ENCODE results near the gene VEPH1. TPM values are rescaled to one million over a fixed set of nuclear protein-coding genes. Genes with fewer than 3 reads are reported as not detected.

Gene VEPH1
- total RNA-seq, 2 donors from 2014 or later, result 0.42 to 0.56 TPM

DNA sequence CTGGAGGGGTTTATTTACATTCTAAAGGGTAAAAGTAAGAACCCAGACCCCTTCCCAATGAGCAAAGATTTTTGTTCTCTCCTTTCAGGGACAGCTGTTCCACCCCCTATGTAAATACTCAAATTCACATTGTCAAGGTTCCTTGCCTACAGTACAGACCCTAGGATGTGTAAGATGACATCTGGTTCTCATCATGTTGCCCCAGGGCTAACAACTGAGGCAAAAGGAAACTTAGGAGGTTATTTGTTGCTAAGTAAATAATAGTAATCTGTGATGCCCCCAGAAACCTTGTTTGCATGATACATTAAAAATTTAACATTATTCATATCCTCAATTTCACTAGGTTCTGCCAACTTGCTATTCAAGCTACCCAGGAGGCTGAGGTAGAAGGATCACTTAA lies 208.3 kb downstream of the VEPH1 start:
- intact Hi-C loops (cut with DNase I), result no loop called here
- no peak for DNase-seq
- no peak for ATAC-seq

DNA sequence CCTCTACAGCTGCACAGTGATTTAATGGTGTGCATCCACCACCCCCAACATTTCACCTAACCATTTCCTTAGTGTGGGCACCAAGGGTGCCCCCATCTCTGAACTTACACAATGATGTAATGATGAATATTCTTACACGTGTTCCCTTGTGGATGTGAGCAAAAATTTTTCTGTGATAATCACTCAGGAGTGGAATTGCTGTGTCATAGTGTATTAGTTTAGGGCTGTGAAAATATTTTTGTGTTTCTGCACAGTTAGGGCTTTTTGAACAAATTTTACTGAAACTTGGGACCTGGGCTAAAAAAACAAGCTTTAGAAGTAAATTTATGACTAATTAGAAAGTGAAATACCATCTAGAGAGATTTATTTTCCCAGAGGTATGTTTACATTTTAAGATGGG lies 208.7 kb downstream of the VEPH1 start:
- intact Hi-C loops (cut with DNase I), result no loop called here
- ATAC-seq, result no peak
- DNase-seq, result no peak

DNA sequence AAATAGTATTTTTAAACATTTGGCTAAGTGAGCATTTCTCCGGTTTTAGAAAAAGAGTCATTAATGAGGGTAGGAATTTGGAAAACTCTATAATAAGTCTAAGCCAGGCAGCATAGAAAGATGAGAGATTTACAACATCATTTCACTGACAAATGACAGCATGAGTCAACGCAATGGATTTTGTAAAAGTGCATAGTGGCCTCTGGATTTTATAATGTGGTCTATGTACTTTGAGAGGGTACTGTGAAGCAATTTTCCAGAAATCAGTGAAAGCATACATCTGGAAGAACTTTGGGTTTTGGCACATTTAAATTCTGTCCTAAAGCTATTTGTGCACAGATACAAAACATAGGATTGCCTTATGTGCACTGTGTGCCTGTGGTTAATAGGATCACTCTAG lies 212.4 kb downstream of the VEPH1 start:
- intact Hi-C loops (cut with DNase I), result no loop called here
- DNase-seq (no peak), ATAC-seq (no peak)

DNA sequence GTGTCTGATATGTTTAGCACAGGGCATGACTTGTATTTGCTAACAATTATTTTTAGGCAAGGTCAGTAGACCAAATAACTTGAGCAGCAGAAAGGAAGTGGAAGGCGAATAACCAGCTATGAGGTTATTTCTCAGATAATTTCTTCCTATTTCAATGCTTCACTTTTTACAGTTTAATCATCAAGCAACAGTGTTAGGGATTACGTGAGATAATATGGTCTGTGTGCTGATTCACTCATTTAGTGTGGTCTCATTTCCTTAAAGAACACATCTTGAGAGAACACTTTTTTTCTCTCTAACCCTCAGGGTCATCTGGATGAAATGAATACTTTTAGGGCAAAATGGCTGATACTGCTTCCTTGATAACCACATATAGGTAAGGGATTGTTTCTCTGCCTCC lies 217.2 kb downstream of the VEPH1 start:
- no peak for ATAC-seq
- no peak for DNase-seq
- intact Hi-C loops (cut with DNase I), result no loop called here

DNA sequence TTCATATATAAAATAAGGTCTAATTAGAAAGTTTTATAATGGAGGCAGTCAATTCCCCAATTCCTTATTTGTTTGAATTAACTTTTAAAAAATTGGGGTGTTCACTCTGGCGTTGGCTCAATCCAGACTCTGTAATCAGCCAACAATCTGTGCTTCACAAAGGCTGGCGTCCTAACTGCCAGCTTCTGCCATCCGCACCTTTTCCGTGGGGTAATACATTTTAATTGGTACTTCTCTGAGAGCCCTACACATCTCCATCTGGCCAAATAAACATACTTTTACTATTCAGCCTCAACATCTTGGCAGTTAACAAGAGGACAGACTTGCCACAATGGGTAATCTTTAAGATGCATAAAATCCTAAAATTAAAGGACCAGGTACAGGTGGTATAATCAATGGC lies 218.1 kb downstream of the VEPH1 start:
- ATAC-seq (no peak), DNase-seq (no peak)
- intact Hi-C loops (cut with DNase I), result no loop called here

DNA sequence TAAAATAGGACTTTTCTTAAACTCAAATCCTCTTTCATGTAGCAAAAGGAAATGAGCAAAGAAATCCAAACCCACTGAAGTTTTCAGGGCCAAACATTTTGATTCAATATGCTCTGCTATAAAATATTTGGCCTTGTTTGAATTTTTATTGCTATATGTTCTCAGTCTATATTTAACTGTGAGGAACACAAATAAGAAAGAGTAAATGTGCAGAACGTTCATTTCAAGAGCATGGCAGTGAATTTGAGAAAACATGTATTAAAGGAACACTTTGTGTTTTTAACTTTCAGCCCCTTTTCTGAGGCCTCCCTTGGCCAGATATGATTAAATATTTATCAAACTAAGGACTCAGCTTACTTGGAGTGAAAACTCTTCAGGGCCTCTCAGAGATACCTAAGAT lies 218.5 kb downstream of the VEPH1 start:
- intact Hi-C loops (cut with DNase I), result no loop called here

DNA sequence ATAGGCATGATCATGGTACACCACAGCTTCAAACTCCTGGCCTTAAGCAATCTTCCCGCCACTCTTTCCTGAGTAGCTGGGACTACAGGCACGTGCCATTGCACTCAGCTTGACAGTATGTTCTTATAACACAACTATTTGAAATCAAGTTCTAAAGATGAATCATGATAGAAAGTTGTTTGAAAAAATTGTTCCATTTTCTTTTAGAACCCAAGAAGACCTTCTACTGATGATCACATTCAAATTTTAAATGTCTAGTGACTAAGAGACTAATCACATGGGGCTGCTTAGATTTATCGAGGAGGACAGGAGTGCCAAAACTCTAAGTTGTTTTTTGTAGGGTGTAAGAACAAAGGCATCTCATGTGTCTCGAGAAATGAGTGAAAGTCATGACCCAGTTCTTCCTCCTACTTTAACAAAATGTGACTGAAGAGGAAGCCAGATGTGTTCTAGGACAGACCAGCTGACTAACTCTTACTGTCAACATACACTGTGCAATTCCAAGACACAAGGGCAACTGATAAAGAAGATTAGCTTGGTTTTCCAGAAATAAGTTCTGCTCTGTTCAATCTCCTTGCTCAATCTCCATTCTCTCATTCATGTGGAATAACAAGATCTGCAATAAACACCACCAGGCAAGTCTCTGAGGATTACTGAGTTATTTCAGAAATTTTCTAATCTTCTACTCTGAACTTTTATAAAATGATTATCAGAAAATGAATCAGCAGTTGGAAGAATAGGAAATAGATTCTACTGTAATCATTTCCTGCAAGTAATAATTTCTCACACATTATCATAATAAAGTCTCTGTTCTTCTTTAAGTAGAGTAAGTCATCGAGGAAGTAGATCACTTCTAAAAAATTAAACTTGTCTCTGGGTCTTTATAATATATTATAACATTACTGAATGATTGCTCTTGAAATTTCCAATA lies 220.7 kb downstream of the VEPH1 start:
- DNase-seq (peak; percentile 38), ATAC-seq (peak; percentile 34 to 96)
- intact Hi-C loops (cut with DNase I), result no loop called here

More for the DNA sequence above, 218.5 kb downstream of the VEPH1 start:
- DNase-seq, result no peak
- no peak for ATAC-seq

DNA sequence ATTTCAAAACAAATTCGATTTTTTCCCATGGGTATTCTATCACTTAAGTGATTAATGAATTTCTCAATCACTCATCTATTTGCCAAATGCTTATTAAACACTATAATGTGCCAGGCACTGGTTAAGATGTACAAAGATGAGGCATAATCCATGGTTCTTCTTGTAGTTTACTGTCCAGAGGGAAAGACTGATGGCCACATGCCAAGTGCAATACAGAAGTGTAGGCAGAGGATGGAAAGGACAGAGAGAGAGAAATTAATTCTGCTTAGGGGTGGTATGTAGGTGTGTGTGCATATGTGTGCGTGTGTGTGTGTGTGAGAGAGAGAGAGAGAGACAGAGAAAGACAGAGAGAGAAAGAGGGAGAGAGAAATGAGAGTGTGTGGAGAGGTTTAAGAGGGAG lies 222.4 kb downstream of the VEPH1 start:
- no peak for DNase-seq
- intact Hi-C loops (cut with DNase I), result no loop called here

DNA sequence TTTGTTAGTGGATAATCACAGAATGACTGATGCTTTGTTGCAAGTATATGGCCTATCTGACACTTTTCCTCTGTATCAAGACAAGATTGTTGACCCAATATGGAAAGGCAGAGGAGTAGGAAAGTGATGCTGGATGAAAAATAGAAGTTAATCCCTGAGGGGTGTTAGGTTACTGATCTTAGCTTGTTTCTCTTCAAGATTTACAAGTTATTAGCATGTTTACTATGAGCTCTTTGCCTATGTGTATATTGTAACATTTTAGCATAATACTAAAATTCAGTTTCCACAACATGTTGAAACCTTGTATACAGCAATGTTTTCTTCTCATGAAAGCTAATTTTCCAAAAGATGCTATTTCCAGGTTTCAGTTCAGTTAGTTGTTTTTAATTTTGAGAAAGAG lies 222.9 kb downstream of the VEPH1 start:
- DNase-seq, result no peak
- no peak for ATAC-seq
- intact Hi-C loops (cut with DNase I), result no loop called here

More for the DNA sequence above, 222.4 kb downstream of the VEPH1 start:
- ATAC-seq, result no peak

DNA sequence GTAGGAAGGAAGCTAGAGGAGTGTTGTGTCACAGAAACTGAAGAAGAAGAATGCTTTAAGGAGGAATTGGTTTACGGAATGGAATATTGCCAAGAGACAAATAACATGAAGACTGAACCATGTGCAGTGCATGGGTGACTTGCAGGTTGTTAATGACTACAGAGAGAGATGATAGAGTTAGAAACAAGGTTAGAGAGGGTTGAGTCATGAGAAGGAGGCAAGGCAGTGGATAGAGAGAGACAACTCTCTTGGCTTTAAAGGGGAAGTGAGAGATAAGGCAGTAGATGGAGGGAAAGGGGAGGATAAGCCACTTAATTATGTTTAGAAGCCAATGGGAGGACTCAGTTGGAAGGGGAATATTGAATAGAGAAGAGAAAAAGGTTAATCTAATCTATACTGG lies 224.0 kb downstream of the VEPH1 start:
- no peak for ATAC-seq
- no peak for DNase-seq
- intact Hi-C loops (cut with DNase I), result no loop called here

DNA sequence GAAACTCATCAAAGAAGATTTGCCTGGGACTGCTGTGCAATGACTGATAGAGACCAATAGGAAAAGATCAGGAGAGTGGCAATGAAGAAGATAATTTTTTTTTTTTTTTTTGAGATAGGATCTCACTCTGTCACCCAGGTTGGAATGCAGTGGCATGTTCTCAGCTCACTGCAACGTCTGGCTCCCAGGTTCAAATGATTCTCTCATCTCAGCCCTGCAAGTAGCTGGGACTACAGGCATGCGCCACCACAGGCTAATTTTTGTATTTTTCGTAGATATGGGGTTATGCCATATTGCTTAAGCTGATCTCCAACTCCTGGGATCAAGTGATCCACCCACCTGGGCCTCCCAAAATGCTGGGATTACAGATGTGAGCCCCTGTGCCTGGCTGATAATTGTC lies 226.4 kb downstream of the VEPH1 start:
- no peak for ATAC-seq

DNA sequence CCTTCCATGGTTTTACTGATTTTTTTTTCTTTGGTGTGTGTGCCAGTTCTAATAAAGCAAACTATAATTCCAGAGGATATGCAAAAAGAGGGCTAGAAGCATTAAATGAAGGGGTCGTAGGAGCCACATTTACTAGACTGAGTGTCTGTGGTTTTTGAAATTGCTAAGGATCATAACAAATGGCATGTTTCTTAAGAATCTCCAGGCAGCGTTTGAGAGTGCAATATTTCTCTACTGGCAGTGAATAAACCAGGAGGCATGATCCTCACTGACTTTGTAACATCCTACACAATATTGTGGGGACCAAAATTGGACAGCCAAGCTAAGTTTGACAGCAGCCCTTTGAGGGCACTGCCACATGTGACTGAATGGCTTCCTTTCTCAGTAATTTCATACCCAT lies 227.4 kb downstream of the VEPH1 start:
- no peak for ATAC-seq
- DNase-seq, result no peak
- intact Hi-C loops (cut with DNase I), result no loop called here

More for the DNA sequence above, 226.4 kb downstream of the VEPH1 start:
- intact Hi-C loops (cut with DNase I), result no loop called here
- no peak for DNase-seq

DNA sequence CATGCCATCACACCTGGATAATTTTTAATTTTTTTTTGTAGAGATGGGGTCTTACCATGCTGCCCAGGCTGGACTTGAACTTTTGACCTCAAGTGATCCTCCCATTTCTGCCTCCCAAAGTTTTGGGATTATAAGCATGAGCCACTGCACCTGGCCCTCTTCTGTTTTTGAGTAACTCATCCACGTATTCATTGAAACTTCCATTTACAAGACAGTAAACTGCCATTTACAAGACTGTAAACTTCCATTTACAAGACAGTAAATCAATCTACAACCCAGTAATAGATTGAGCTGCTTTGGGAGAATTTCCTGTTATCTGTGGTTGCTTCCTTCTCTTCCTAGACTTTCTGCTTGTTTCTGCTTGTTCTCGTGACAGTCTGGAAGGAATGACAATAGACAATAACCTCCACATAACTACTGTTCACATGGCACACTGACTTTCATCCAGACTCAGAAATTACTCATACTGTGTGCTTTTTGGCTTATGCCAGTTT lies 228.5 kb downstream of the VEPH1 start:
- intact Hi-C loops (cut with DNase I), result no loop called here
- DNase-seq (no peak), ATAC-seq (no peak)

DNA sequence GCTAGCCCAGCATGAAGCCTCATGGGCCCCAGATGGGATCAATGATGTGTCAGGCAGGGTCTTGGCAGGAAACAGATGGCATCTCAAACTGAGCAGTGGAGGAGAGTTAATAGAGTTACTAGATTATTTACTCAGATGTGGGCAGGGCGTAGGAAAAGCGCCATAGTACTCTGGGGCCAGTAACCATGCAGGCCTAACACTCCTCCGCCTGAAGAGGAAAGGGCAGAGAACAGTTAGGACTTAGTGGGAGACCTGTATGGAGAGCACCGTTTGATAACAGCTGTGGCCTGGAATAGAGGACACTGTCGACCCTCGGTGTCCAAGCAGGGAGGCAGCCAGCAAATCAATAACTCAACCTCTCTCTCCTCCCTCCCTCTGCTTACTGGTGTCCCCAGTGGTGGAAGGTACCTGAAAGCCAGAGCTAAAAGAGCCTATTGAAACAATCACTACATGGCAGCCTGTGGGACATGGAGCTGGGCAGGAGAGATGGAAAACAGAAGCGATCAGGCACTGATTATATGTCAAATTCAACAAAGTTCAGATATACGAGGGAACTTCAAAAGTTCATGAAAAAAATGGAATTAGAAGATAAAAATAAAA lies 231.8 kb downstream of the VEPH1 start:
- DNase-seq (no peak), ATAC-seq (no peak)
- intact Hi-C loops (cut with DNase I), result no loop called here

DNA sequence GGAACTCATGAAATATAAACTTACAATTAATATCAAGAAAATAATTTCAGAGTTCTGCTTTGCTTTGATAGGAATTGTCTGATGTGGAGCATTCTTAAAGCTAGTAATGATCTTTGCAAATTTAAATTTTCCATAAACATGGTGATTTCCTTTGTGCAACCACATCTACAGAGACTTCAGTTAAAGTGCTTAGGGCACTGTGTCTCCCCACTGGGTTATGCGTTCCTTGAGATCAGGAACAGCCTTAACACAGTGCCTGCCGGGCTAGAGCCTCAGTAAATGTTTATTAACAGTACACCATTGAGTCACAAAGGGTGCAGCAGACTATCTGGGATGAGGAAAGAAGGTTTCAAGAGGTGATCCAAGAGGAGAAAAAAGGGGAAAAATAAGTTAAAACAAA lies 235.2 kb downstream of the VEPH1 start:
- ATAC-seq (no peak), DNase-seq (no peak)
- intact Hi-C loops (cut with DNase I), result no loop called here

DNA sequence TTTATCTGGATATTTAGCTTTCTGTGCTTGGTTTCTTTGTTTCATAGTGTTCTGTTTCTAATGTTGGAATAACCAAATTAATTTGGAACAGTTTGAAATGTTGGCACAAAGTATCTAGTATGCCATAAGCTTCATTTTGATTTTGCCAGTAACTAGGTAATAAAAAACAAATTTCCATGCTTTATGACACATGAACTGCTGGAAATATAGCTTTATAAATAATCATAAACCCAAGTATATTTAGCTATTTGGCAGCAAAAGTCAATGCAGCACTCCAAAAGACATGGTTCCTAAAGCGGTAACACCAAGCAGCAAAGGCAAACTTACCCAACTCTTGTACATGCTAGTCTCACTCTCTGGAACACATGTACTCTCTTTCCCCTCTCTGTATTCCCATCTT lies 237.3 kb downstream of the VEPH1 start:
- DNase-seq (no peak), ATAC-seq (no peak)
- intact Hi-C loops (cut with DNase I), result no loop called here

DNA sequence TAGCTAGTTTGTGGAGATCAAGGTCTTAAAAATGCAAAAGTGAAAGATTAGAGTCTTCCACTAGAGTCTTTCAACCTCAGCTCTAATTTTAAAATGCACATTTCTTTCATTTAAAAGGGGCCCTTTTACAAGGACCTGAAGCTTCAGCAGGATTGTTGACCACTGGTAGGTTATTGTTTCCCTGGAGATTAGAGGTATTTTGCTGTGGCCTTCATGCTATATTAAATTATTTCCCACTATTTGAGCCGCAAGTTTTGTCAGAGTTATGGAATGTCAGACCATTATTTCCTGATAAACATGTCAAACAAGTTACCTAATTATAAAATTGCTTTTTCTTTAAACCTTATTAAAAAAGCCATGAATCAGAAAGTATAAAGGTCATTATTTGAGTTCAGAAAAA lies 240.2 kb downstream of the VEPH1 start:
- DNase-seq, result no peak
- no peak for ATAC-seq
- intact Hi-C loops (cut with DNase I), result no loop called here

DNA sequence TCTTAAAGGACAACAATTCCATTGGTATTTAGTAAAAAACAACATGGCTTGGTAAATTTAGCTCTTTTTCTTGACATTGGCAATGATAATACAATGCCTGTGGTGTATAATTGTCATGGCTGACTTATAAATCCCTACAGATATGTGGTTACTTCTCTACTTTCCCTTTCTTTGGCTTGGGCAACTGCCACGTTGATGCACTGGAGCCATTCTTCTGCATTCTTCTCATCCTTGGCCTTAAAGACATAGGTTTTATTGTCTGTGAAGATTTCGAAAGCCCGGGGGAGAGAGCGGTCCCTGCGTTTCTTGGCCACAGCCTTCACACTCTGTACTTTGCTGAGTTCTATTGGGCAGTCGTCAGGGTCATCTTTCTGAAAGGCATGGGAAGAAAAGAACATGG lies 242.2 kb downstream of the VEPH1 start:
- no peak for ATAC-seq
- no peak for DNase-seq
- intact Hi-C loops (cut with DNase I), result no loop called here

DNA sequence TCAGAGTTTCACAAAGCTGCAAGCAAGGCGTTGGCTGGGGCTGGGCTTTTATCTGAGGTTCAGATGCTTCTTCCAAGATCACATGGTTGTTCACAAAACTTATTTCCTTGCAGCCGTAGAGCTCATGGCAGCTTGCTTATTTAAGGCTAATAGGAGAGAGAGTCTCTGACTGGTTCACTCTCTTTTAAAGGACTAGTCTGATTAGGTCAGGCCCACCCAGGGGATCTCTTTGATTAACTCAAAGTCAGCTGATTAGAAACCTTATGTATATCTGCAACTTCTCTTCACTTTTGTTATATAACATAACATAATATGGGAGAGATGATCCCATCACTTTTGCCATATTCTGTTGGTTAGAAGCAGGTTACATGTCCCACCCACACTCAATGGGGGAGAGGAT lies 243.4 kb downstream of the VEPH1 start:
- DNase-seq (no peak), ATAC-seq (no peak)
- intact Hi-C loops (cut with DNase I), result no loop called here

DNA sequence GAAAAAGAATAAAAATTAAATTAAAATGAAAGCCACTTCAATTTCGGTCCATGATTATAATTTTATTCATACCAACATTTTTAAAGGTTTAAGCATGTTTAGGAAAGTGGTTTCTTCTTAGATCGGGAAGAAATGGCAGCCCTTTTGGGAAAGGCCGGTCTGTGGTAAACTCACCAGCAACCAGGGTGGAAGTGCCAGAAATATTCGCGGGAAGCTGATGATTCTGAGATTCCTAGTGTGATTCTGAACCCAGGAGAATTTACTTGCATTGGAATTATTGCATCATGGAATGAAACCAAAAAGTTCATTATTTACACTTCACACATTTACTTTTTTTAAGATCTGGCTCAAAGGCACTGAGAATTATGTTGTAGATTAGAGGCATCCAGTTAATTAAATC lies 246.1 kb downstream of the VEPH1 start:
- intact Hi-C loops (cut with DNase I), result no loop called here
- DNase-seq (no peak), ATAC-seq (no peak)

DNA sequence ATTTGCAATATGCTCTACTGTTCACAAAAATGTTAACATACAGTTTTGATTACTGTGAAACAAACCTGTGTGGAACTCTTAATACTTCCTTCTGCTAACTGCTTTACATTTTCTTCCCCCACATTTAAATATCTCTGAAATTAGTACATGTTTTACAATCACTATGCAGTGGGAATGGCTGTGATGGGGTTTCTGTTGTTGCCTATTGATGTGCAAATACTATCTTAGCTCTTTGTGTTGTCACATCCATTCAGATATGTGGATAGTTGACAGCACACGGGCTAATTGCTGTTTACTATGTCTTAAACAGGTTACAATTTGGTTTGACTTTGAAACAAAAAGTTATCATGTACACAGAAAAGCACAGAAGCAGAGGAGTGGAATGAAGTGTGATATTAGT lies 247.4 kb downstream of the VEPH1 start:
- DNase-seq (no peak), ATAC-seq (no peak)
- intact Hi-C loops (cut with DNase I), result no loop called here
